HG03095 (cell line): ENCODE measurements around the gene ID3.
"Not testable (repeated sequence)": the region's sequence is repeated elsewhere in the genome, so short reads cannot be mapped to it uniquely, and the experiment has no call there.

ENCODE experiments used
- ATAC-seq: cut with Tn5 transposase; IDR thresholded peaks from one replicate; pipeline ENCODE4 v1.9.1; 2021; ENCODE audit warnings: moderate library complexity; ENCODE audit not compliant: unreplicated experiment

ID3 gene

DNA sequence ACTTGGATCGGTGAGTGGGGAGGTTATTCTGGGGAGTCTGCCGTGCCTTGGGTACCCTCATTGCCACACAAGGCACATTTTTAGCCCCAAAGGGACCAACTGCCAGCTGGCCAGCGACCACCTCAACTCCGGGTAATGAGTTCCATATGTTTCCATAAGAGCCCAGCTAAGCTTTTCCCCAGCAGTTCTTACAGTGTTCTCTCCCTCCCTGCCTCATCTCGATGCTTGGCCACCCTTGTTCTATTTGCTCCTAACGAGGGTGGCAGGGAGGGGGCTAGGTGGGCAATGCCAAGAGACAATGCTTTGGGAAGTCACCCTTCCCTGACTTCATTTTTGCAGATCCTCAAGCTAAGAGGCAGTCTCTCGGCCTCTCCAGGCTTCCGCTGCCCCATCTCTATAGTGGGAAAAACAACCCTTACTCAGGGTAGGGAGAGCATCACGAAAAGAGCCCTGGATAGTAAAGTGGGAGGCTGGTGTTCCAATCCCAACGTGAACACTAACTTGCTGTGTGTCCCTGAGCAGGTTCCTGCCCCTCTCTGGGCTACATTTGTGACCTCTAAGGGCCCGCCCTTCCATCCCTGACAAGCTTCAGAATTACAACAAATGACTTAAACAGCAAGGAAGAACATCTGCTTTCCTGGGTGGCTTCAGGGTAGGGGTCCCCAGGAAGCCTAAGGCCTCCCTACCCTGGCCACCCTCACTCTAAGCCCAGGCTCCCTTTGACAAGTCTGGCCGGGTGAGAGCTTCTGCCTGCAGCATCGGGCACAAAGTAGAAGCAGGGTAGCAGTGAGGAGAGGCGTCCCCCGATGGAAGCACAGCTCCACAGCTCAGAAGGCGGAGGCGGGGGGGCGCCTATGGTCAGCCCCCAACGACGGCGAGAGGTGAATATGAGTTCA is 5.8 kb downstream of the ID3 start:
- ATAC-seq: no peak

DNA sequence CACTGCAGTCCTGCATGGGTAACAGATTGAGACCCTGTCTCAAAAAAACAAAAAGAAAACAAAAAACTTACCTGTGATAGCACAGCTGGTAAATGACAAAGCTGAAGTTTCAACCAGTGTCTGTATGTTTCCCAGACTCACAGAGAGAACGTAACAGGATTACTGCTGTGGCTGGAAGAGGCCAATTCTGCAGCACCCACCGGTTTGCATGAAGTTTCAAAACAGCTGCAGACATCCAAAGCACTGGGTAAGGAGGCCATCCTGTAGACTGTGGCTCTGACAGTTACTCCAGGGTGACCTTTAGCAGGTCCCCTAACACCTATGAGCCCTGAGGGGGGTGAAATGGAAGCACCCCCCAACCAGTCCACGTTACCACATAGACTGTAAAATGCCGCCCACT is 7.5 kb downstream of the ID3 start:
- ATAC-seq: no peak

DNA sequence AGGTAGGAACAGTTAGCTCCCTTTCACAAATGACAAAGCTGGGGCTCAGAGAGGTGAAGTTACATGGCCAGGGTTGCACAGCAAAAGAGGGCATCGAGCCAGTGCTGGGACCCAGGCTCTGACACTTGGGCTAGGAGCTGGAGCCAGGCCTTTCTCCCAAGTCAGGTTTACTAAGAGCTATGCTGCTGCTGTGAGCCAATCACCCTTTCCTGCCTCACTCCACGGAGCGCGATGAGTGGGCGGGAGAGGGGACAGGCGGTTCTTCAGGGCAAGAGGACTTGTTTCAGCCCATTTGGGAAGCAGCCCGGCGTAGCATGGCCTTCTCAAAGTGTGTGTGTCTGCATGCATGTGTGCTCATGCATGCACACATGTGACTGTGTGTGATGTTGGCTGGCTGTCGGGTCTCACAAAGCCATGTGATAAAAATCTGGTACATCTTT is 10.6 kb downstream of the ID3 start:
- no peak for ATAC-seq

DNA sequence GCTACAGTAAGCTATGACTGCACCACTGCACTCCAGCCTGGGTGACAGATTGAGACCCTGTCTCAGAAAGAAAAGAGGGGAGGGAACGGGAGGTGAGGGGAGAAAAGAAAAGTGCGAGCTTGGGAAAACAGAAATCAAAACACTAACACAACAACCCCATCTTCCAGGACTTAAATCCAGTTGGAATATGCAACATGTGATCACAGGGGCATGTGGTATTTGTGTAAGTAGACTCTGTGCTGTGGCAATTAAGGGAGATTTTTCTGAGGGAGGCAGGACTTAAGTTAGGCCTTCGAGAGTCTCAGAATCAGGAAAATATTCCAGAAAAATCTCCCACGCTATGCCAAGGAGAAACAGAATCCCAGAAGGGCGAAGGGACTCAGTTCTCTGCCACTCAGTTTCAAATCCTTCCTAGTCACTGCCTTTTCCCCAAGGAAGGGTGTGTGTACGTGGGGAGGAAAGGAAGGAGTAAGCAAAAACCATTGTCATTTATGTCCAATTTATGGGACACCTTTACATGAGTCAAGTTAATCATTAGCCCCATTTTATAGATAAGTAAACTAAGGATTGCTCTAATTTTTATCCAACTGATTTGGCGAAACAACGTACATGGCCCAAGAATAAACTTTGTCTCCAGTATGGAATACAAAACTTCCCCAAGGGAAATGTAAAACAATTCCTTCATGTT is 12.3 kb downstream of the ID3 start:
- ATAC-seq: no peak

DNA sequence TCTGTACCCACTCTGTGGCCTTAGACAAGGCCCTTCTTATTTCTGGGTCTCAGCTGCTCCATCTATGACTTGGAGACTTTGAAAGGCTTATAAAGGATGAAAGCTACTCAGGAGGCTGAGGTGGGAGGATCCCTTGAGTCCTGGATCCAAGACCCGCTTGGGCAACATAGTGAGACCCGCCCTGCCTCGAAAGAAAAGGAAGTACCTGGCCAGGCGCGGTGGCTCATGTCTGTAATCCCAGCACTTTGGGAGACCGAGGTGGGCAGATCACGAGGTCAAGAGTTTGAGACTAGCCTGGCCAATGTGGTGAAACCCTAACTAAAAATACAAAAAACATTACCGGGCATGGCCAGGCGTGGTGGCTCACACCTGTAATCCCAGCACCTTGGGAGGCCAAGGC is 13.4 kb downstream of the ID3 start:
- no peak for ATAC-seq

DNA sequence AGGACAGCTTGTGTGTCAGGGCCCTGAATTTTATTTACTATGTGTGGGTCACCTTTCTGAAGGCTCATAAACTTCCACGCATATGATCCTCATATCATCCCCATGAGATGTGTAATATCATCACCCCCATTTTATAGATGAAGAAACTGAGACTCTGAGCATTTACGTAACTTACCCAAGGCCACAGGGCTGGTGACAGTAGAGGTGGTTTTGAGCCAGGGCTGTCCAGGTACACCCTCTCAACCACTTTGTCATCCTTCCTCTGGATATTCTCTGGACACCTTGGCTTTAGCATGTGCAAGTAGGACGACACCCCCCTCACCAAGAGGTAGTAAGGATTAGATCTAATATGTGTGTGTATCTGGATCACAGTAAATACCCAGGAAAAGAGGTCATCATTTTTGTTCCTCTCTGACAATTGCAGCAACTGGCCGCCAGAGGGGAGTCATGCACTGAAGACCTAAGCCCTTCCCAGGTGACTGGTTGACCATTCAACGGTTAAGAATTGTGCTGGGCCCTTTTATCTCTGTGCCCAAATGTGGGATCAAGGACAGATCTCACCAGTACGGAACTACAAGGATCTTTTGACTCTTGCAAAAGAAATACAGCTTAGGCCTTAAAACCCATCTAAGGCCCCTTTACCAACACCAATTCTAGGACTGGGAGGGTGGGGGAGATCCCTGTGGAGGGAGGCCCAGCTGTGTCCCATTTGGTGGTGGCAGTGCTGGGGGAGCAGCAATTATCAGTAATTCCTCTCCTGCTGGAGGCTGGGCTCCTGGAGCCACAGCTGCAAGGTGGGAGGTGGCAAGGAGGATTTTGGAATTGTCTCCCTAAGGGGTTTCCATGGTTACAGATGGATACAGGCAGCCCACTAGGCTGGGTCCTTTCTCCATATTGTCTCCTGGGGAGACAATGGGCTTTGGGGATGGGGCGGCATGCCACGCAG is 14.6 kb downstream of the ID3 start:
- ATAC-seq: no peak

DNA sequence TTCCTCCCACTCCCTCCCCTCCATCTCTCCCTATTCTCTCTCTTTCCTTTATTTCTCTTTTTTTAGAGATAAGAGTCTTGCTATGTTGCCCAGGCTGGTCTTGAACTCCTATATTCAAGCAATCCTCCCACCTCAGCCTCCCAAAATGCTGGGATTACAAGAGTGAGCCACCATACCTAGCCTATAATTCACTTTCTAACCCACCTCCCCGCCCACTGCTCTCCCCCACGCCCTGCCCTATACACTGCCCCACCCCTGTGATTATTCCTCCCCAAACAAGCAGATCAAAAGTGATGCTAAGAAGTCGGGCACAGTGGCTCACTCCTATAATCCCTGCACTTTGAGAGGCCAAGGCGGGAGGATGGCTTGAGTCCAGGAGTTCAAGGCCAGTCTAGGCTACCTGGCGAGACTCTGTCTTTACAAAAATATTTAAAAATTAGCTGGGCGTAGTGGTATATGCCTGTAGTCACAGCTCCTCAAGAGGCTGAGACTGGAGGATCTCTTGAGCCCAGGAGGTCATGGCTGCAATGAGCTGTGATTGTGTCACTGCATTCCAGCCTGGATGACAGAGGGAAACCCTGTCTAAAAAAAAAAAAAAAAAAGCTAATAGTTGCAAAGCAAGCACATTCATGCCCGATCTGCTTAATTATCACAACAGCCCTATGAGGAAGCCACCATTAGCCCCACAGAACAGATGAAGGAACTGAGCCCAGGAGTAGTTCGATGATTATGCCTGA is 15.4 kb downstream of the ID3 start:
- ATAC-seq: no peak

DNA sequence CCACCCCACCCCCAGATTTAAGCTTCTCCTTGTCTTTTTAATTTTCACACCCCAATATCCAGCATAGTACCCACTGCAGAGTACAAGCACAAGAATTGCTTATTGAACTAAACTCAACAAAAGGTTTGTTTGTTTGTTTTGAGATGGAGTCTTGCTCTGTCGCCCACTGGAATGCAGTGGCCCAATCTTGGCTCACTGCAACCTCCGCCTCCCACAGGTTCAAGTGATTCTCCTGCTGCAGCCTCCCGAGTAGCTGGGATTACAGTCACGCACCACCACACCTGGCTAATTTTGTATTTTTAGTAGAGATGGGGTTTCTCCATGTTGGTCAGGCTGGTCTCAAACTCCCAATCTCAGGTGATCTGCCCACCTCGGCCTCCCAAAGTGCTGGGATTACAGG is 16.4 kb downstream of the ID3 start:
- not testable (repeated sequence) for ATAC-seq

DNA sequence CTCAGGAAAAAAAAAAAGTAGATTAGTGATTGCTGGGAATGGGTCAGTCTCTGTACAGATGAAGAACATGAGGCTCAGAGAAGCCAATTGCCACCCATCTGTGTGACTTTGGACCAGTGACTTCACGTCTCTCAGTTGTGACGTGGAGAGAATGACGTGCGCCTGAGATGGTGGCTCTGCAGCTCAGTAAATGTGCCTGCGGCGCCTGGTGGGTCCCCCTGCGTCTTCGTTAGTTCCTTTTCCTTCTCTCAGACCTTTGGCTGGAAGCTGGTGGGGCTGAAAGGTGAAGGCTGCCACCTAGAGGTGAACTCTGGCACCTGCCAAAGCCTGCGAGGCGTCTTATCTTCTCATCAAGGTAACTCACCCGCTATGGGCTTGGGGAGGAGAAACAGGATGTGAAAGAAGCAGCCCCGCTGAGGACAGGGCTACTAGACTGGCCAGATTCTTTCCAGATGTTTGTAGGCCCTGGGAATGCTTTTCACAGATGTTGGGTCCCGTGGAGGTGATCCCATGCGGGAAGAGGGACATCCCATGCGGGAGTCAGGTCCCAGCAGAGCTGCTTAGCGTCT is 19.5 kb downstream of the ID3 start:
- ATAC-seq: peak; percentile 68

DNA sequence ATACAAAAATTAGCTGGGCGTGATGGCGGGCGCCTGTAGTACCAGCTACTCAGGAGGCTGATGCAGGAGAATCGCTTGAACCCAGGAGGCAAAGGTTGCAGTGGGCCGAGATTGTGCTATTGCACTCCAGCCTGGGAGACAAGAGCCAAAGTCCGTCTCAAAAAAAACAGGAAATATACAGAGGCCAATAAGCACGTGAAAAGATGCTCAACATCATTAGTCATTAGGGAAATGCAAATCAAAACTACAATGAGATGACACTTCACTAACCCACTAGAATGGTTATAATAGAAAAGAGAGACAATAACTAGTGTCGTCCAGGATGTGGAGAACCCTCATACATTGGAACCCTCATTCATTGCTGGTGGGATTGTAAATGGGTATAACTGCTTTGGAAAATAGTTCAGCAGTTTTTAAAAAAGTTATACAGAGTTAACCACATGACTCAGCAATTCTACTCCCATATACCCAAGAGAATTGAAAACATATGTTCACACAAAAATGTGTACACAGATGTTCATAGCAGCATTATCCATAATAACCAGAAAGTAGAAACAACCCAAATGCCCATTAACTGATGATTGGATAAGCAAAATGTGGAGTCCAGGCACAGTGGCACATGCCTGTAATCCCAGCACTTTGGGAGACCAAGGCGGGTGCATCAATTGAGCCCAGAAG is 21.9 kb downstream of the ID3 start:
- no peak for ATAC-seq

DNA sequence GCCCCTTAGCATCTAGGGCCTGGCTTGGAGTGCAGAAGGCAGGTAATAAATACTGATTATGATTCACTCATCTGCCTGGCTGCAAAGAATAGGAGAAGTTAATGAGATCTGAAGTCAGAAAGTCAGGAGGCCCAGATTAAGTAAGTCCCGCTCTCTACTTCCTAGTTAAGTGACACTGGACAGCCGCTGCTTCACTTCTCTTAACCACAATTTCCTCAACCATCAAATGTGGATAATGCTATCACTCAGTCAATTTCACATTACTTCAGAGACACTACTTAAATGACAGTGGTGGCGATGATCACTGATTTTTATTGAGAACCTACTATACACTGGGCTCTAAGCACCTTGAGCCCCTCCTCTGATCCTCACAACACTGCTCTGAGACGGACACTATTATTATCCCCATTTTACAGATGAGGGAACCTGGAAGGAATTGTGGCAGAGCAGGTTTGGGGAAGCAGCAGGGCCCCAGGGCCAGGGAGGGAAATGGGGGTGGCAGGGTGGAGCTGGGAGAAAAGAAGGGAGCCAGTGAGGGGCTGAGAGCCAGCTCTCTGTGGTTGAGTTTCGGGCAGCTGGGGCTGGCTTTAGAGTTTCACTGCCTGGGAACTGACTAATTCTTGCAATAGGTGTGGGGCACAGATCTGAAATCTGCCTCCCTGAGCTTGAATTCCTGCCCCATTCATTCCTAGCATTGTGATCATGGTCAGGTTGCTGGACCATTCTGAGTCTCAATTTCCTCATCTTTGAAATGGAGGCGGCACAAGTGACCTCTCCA is 25.9 kb downstream of the ID3 start:
- ATAC-seq: no peak

DNA sequence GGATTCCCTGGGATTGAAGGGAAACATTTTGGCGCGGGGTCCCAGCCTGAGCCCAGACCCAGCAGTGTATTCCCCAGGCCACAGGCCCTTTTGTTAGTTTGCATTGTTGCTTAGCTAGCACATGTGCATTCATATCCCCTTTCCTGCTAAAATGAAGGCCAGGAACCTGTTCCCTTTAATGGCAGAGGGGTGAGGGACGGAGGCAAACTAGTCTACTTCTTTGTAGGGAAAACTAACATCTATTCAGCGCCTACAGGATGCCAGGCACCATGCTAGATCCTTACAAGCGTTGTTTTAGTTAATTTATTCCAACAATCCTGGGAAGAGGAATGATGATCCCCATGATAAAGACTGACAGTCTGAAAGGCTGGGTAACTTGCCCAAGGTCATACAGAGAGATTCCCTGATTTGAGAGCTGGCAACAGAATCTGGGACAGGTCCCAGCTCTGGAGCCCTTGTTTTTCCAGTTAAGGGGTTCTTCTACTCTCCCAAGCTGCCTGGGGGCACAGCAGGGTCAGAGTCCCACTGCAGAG is 27.7 kb downstream of the ID3 start:
- ATAC-seq: no peak

DNA sequence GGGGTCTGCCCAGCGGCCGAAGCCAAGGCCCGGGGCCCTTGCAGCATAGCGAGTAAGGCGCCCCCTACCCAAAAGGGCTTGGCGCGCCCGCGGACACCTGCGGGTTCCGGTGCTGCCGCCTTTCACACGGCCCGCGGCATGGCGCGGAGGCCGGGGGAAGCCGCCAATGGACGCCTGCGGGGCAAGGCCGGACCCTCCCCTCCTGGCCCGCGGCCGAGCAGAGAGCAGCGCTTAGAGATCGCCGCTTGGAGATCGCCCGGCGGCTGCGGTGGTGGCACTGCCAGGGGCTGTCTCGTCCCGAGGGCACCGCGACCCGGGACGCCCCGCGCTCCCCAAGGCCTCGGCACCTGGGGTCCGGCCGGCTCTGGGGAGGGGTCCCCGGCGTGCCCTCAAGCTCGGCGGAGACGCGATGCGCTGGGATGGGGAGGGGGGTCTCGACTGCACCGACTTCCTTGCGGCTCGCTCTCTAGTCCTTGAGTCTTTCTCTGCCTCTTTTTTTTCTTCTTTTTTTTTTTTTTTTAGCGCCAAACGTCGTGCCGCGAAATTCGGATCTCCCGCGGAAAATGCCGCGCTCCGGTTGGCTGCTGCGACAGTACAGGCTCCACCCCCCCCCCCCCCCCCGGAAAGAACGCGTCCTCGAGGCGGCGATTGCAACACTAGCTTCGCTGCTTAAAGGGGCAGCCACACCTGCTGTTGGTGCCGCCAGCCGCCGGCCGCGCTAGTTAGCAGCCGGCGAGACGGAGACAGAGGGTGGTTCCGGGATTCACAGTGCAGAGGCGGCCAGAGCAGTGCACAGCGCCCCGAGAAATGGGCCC is 28.3 kb downstream of the ID3 start, which contains the start of gene E2F2:
Gene E2F2 (minus strand): TSS at position 487 of the 815 bp plus-strand sequence. CDS start 440 bp downstream, at position 47.
- ATAC-seq: no peak

DNA sequence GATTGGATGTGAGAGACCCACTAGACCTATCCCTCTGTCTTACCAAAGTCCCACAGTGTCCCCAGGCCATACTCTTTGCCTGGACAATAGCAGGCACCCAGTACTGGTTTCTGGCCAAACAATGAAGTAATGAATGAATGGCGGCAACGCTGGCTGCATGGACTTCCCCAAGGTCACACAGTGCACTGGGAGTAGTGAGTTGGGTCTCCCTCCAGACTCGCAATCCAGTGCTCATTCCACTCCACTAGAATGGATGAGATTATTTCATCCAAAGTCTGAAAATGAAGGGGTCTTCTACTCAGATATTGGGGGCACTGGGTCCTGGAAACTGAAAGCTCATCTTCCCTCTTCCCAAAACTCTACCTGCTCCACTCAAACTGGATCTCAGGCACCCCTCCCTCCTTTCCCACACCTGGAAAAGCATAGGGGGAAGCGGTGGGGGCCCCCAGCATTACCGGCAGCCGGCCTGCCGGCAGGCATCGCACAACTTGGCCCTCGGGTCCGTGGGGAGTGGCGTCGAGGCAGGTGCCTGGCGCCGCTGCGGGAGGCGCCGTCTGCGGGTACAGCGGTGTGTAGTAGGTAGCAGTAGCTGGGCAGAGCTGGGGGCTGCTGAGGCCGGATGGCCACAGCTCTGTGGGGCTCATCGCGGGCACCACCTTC is 29.1 kb downstream of the ID3 start:
- ATAC-seq: no peak

DNA sequence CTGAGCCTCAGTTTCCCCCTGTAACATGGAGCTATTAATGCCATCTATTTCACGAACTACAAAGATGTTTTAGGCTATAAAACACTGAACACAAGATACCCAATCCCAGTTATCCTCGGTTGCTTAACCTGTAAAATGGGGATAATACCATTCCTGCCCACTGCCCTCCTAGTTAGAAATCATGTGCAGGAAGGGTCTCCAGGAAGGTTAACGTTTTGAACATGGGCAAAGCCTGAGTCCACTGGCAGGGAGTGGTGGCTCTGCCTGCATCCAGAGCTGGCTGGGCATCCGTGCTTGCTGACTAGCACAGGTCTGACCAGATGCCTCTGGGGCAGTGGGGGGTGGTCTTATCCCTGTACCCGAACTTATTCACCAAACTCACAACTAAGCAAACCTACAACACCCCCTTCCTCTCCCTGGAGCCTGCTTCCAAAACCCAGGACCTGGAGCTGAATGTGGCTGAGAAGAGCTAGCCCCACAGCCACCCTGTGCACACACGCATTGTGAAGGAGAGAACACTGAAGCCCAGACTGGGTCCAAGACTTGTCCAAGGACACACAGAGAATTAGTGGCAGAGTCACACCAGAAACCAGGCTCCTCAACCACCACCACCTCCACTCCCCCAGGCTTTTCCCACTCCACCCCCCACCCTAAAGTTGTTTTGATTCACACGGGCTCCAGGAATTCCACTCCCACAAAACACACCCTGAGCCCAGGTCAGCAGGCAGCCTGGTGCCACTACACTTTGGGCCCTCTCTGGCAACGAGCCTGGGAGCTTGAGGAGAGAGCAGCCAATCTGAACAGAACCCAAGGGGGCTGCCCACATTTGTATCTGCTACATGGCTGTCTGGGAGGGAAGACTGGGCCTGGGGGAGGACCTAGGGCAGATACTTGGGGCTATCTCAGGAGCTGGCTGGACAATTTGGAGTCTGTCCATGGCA is 29.9 kb downstream of the ID3 start:
- ATAC-seq: no peak
